Measurements from ENCODE around the gene TPRA1. TPM values are rescaled to one million over a fixed set of nuclear protein-coding genes. Genes with fewer than 3 reads are reported as not detected.

TPRA1 gene
- total RNA-seq, 4 donors from 2014 or later: 28.1 to 47.3 (median 34.1) TPM

- Histone ChIP-seq H3K4me3 (no peak overlapping the region), H3K27me3 (no peaks in the 10 kb centered on the region), H3K27ac (no peak overlapping the region), H3K9me3 (no peaks in the 10 kb centered on the region), H3K36me3 (no peaks in the 10 kb centered on the region), H3K4me1 (peaks cover 0 to 27% (median 3%) of the 10 kb centered on the region in 4 donors)
- TF ChIP-seq CTCF (IDR thresholded peaks at IDR 0.05): no peak
- DNase-seq: no peak
These were observed 4.8 kb upstream of the TPRA1 start for GRCh38 chr3:127595303-127595702.

GRCh38 chr3:127593178-127593577, 2.6 kb upstream of the TPRA1 start:
- TF ChIP-seq POLR2A (IDR thresholded peaks at IDR 0.05) (no peak), CTCF (IDR thresholded peaks at IDR 0.05) (no peak)
- no peaks in the 10 kb centered on the region for H3K27me3 ChIP-seq
- H3K27ac ChIP-seq: no peak overlapping the region
- no peaks in the 10 kb centered on the region for H3K36me3 ChIP-seq
- no peak overlapping the region for H3K4me3 ChIP-seq
- no peak for DNase-seq
- no peaks in the 10 kb centered on the region for H3K9me3 ChIP-seq
- H3K4me1 ChIP-seq: peaks cover 0 to 29% (median 13%) of the 10 kb centered on the region in 4 donors

DNA sequence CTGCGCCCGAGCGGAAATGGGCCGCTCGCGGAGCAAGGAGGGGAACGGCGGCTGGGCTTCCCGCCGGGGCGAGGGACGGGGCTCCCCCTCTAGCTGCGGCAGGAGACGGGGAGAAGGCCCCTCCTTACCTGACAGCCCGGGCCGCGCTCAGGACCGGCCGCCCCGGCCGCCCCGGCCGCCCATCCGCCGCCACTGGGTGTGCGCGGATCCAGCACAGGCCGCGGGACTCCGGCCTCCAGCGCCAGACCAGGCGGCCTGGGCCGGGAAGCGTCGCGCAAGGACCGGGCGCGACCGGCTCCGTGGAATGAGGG, 296 bp downstream of the TPRA1 start:
- peaks cover 0 to 43% (median 13%) of the 10 kb centered on the region in 4 donors for H3K4me1 ChIP-seq
- peak in 1 of 3 donors; percentile 60 for DNase-seq
- peak in 2 of 6 experiments; percentile 1 to 8 for TF ChIP-seq CTCF (IDR thresholded peaks at IDR 0.05)
- TF ChIP-seq POLR2A (IDR thresholded peaks at IDR 0.05): peak in 1 of 2 donors; percentile 55

DNA sequence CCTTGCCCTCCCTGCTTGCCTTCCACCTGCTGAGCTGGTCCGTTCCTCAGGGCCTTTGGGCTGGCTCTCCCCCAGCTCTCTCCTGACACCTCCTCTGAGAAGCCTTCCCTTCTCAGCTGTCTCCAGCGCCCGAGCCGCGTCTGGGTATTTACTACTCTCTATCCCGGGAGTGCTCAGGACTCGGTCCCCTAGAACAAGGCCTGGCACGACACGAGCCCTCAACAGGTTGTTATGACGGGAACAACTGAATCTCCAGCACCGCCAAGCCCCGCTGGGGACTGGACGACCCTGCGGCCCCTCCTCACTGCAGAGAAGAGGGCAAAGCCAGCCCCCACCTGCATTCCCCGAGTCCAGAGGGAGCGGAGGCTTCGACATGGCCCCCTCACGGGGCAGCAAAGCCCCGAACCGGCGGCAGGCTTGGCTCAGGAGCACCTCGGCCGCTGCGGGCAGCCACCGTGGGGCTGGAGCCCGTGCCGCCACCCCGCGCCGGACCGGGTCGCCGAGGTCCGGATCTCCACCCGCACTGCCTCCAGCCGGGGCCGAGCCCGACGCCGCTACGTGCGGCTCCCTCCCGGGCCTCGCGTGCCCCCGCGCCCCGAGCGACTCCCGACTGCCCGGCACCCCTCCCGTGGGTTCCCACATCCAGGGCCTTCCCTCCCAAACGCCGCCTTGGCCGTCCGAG, 792 bp downstream of the TPRA1 start:
- peak overlapping the region; percentile 80 to 97 (median 94) for H3K4me3 ChIP-seq
- H3K4me1 ChIP-seq: peaks cover 0 to 43% (median 13%) of the 10 kb centered on the region in 4 donors
- TF ChIP-seq POLR2A (IDR thresholded peaks at IDR 0.05) (peak in 1 of 2 donors; percentile 2), CTCF (IDR thresholded peaks at IDR 0.05) (no peak)
- DNase-seq: peak in 2 of 3 donors; percentile 54 to 56
- no peaks in the 10 kb centered on the region for H3K27me3 ChIP-seq
- H3K9me3 ChIP-seq: no peaks in the 10 kb centered on the region
- no peaks in the 10 kb centered on the region for H3K36me3 ChIP-seq
- peak overlapping the region; percentile 86 to 97 (median 92) for H3K27ac ChIP-seq

More for the DNA sequence above, 296 bp downstream of the TPRA1 start:
- Histone ChIP-seq H3K36me3 (no peaks in the 10 kb centered on the region), H3K4me3 (peak overlapping the region; percentile 80 to 97 (median 94)), H3K27ac (peak overlapping the region; percentile 86 to 97 (median 92)), H3K9me3 (no peaks in the 10 kb centered on the region), H3K27me3 (no peaks in the 10 kb centered on the region)

- Histone ChIP-seq H3K9me3 (no peaks in the 10 kb centered on the region), H3K27me3 (no peaks in the 10 kb centered on the region), H3K27ac (peak overlapping the region; percentile 86 to 97 (median 92)), H3K36me3 (no peaks in the 10 kb centered on the region), H3K4me1 (peaks cover 0 to 43% (median 13%) of the 10 kb centered on the region in 4 donors), H3K4me3 (peak overlapping the region; percentile 80 to 97 (median 94))
- no peak for DNase-seq
- no peak for TF ChIP-seq CTCF (IDR thresholded peaks at IDR 0.05)
- TF ChIP-seq POLR2A (IDR thresholded peaks at IDR 0.05): no peak
These were observed 1.5 kb downstream of the TPRA1 start for GRCh38 chr3:127588806-127589577.
